ENCODE results near the gene TMEM217. TPM values are rescaled to one million over a fixed set of nuclear protein-coding genes. Genes with fewer than 3 reads are reported as not detected.

TMEM217 gene
- total RNA-seq, 1 donor from 2014 or later: 1.8 TPM

DNA sequence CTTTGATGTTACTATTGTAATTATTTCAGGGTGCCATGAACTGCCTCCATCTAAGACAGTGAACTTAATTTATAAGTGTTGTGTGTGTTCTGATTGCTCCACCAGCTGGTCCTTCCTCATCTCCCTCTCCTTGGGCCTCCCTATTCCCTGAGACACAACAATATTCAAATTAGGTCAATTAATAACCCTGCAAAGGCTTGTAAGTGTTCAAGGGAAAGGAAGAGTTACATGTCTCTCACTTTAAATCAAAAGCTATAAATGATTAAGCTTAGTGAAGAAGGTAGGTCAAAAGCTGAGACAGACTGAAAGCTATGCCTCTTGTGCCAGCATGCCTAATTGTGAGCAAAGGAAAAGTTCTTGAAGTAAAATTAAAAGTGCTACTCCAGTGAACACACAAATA lies 35.5 kb upstream of the TMEM217 start:
- no peak for DNase-seq
- peaks cover 82% of the 10 kb centered on the region for H3K36me3 ChIP-seq
- H3K4me3 ChIP-seq: no peak overlapping the region
- no peaks in the 10 kb centered on the region for H3K9me3 ChIP-seq
- H3K27ac ChIP-seq: no peak overlapping the region
- TF ChIP-seq, protein P1, sequence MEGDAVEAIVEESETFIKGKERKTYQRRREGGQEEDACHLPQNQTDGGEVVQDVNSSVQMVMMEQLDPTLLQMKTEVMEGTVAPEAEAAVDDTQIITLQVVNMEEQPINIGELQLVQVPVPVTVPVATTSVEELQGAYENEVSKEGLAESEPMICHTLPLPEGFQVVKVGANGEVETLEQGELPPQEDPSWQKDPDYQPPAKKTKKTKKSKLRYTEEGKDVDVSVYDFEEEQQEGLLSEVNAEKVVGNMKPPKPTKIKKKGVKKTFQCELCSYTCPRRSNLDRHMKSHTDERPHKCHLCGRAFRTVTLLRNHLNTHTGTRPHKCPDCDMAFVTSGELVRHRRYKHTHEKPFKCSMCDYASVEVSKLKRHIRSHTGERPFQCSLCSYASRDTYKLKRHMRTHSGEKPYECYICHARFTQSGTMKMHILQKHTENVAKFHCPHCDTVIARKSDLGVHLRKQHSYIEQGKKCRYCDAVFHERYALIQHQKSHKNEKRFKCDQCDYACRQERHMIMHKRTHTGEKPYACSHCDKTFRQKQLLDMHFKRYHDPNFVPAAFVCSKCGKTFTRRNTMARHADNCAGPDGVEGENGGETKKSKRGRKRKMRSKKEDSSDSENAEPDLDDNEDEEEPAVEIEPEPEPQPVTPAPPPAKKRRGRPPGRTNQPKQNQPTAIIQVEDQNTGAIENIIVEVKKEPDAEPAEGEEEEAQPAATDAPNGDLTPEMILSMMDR (IDR thresholded peaks at IDR 0.05): no peak
- H3K27me3 ChIP-seq: no peaks in the 10 kb centered on the region
- intact Hi-C loops (cut with DNase I): no loop called here
- no peak for ATAC-seq
- no peaks in the 10 kb centered on the region for H3K4me1 ChIP-seq

DNA sequence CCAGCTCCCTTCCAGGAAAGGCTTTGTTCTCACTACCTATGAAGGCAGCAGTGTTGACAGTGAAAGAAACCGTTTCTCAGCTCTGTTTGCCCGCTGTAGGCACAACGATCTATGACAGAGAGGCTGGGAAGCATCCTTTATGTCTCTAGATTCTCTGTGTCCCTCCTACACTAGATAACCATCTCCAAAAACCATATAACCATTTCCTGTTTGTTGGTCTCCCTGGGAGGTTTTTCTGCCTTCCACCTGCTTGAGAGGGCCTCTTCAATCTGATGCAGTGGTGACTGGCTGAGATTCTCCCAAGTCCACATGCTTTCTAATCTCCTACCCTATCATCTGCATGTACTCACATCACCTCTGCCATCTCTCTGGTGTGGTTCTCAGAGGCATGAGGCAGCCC lies 32.0 kb upstream of the TMEM217 start:
- no peak for ATAC-seq
- no peaks in the 10 kb centered on the region for H3K4me1 ChIP-seq
- intact Hi-C loops (cut with DNase I): no loop called here
- TF ChIP-seq, protein P1 (IDR thresholded peaks at IDR 0.05): no peak
- no peaks in the 10 kb centered on the region for H3K9me3 ChIP-seq
- no peak for DNase-seq
- H3K27me3 ChIP-seq: no peaks in the 10 kb centered on the region
- H3K36me3 ChIP-seq: peaks cover 83% of the 10 kb centered on the region
- no peak overlapping the region for H3K27ac ChIP-seq
- no peak overlapping the region for H3K4me3 ChIP-seq

DNA sequence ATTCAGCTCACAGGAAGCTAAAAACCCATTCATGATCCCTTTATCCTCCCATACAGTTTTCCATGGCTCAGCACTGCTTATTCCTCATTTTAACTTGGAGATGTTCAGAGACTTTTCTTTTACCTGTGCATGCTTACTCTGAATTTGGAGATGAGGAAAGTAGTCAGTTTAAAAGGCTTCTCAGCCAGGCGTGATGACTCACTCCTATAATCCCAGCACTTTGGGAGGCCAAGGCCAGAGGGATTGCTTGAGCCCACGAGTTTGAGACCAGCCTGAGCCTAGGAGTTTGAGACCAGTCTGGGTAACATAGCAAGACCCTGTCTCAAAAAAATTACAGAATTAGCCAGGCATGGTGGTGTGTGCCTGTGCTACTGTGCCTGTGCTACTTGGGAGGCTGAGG lies 30.3 kb upstream of the TMEM217 start:
- Histone ChIP-seq H3K27me3 (no peaks in the 10 kb centered on the region), H3K9me3 (no peaks in the 10 kb centered on the region), H3K36me3 (peaks cover 80% of the 10 kb centered on the region), H3K4me1 (no peaks in the 10 kb centered on the region), H3K27ac (no peak overlapping the region), H3K4me3 (no peak overlapping the region)
- intact Hi-C loops (cut with DNase I): no loop called here
- ATAC-seq (no peak), DNase-seq (no peak)
- TF ChIP-seq, protein P1 (IDR thresholded peaks at IDR 0.05): no peak

DNA sequence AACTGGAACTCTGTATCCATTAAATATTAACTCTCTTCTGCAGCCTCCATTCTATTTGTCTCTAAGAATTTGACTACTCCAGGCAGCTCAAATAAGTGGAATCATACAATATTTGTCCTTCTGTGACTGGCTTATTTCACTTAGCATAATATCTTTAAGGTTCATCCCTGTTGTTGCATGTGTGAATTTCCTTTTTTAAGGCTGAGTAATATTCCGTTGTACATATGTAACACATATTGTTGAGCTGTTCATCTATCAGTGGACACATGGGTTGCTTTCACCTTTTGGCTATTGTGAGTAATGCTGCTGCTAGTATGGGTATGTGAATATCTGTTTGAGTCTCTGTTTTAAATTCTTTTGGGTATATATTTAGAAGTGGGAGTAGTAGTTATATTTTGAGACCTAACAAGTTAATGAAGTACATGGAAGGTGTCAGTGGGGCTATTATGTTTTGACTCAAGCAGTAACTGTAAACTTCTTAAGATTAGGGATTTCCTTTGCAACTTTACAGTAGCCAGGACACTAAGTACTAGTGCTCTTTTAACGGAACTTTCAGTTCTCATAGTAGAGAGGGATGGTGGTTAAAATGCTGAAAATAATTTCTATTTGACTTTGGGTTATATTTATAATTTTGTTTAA lies 29.7 kb upstream of the TMEM217 start:
- no peaks in the 10 kb centered on the region for H3K9me3 ChIP-seq
- H3K4me1 ChIP-seq: no peaks in the 10 kb centered on the region

DNA sequence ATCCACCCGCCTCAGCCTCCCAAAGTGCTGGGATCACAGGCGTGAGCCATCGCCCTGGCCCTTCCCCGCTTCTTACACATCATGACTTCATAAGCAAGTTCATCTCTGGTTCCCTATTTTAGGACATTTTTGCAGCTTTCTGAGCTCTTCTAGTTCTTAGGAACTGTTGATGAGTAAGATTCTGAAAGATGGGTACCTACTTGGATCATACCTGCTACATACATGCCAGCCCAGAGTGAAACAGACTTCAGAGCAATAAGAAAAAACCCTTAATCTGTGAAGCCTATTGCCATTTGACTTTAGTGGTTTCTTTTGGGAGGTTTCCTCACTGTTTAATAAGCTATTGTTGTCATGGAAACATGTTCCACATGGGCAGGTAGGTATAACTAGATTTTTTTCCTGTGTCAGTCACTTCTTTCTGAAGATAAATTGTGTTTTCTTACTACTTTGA lies 27.9 kb upstream of the TMEM217 start:
- peaks cover 72% of the 10 kb centered on the region for H3K36me3 ChIP-seq
- no peak overlapping the region for H3K4me3 ChIP-seq
- TF ChIP-seq, protein P1 (IDR thresholded peaks at IDR 0.05): no peak
- no peak for ATAC-seq
- no peaks in the 10 kb centered on the region for H3K4me1 ChIP-seq
- no peak for DNase-seq
- H3K9me3 ChIP-seq: no peaks in the 10 kb centered on the region
- H3K27me3 ChIP-seq: no peaks in the 10 kb centered on the region
- no peak overlapping the region for H3K27ac ChIP-seq
- intact Hi-C loops (cut with DNase I): no loop called here

More for the DNA sequence above, 29.7 kb upstream of the TMEM217 start:
- Histone ChIP-seq H3K27me3 (no peaks in the 10 kb centered on the region), H3K4me3 (no peak overlapping the region), H3K27ac (no peak overlapping the region), H3K36me3 (peaks cover 80% of the 10 kb centered on the region)
- no peak for DNase-seq
- intact Hi-C loops (cut with DNase I): no loop called here
- ATAC-seq: no peak
- TF ChIP-seq, protein P1 (IDR thresholded peaks at IDR 0.05): no peak

DNA sequence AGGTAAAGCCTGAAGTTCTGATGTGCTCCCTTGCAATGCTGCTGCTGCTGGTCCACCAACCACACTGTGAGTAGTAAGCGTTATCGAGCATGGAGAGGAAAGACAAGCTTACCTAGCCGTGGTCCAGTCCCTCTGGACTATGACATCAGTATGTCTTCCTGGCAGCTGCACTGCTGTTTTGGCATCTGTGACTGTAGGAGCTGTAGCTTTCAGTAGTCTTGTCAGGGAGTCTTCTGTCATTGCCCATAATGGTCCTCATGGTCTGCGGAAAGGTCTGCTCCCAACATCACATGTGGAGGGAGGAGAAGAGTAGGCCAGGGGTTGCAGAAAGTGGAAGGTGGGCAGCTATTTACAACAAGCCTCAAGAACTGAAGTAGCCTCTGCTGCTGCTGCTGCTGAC lies 26.8 kb upstream of the TMEM217 start:
- Histone ChIP-seq H3K9me3 (no peaks in the 10 kb centered on the region), H3K36me3 (peaks cover 61% of the 10 kb centered on the region), H3K27me3 (no peaks in the 10 kb centered on the region), H3K4me3 (no peak overlapping the region), H3K27ac (no peak overlapping the region), H3K4me1 (peaks cover 2% of the 10 kb centered on the region)
- intact Hi-C loops (cut with DNase I): no loop called here
- ATAC-seq: no peak
- TF ChIP-seq, protein P1 (IDR thresholded peaks at IDR 0.05): no peak
- DNase-seq: no peak
